Measurements from ENCODE around the gene ACSM5. TPM values are rescaled to one million over a fixed set of nuclear protein-coding genes. Genes with fewer than 3 reads are reported as not detected.
"Not testable (repeated sequence)": the region's sequence is repeated elsewhere in the genome, so short reads cannot be mapped to it uniquely, and the experiment has no call there.

The ACSM5 gene
- total RNA-seq, 2 experiments from 2014 or later, result not detected

- H3K4me1 ChIP-seq (ENCODE audit: insufficient read depth, low read length); H3K27ac ChIP-seq (ENCODE audit: low read depth in 1 of 2, low read length in 2 of 2); ATAC-seq (ENCODE audit: poor library complexity); H3K4me3 Mint-ChIP-seq; CTCF ChIA-PET; H3K9me3 Mint-ChIP-seq; H3K36me3 ChIP-seq (ENCODE audit: insufficient read depth, low read length); H3K27ac Mint-ChIP-seq; intact Hi-C loops (cut with DNase I, micrococcal nuclease); DNase-seq; H3K9me3 ChIP-seq (ENCODE audit: control insufficient read depth in 1 of 2, insufficient read depth in 1 of 2, low read length in 2 of 2); H3K4me1 Mint-ChIP-seq (ENCODE audit: low read depth); POLR2A ChIA-PET; H3K27me3 ChIP-seq (ENCODE audit: control insufficient read depth in 1 of 2, insufficient read depth in 2 of 2, low read length in 2 of 2); H3K4me3 ChIP-seq (ENCODE audit: low read length); H3K27me3 Mint-ChIP-seq; H3K36me3 Mint-ChIP-seq (ENCODE audit: low read depth): not testable (repeated sequence)
Measured at GRCh38 chr16:20460313-20460712, 51.0 kb downstream of the ACSM5 start.

GRCh38 chr16:20468954-20469353, 59.6 kb downstream of the ACSM5 start:
- intact Hi-C loops (cut with DNase I, micrococcal nuclease); H3K27me3 ChIP-seq (ENCODE audit: control insufficient read depth in 1 of 2, insufficient read depth in 2 of 2, low read length in 2 of 2); ATAC-seq (ENCODE audit: poor library complexity); H3K9me3 ChIP-seq (ENCODE audit: control insufficient read depth in 1 of 2, insufficient read depth in 1 of 2, low read length in 2 of 2); H3K4me3 ChIP-seq (ENCODE audit: low read length); DNase-seq; H3K27ac Mint-ChIP-seq; H3K36me3 ChIP-seq (ENCODE audit: insufficient read depth, low read length); H3K4me1 ChIP-seq (ENCODE audit: insufficient read depth, low read length); H3K27ac ChIP-seq (ENCODE audit: low read depth in 1 of 2, low read length in 2 of 2); H3K4me3 Mint-ChIP-seq; POLR2A ChIA-PET; H3K27me3 Mint-ChIP-seq; H3K36me3 Mint-ChIP-seq (ENCODE audit: low read depth); CTCF ChIA-PET; H3K4me1 Mint-ChIP-seq (ENCODE audit: low read depth): not testable (repeated sequence)
- H3K9me3 Mint-ChIP-seq, result peaks cover 14% of the 10 kb centered on the region

DNA sequence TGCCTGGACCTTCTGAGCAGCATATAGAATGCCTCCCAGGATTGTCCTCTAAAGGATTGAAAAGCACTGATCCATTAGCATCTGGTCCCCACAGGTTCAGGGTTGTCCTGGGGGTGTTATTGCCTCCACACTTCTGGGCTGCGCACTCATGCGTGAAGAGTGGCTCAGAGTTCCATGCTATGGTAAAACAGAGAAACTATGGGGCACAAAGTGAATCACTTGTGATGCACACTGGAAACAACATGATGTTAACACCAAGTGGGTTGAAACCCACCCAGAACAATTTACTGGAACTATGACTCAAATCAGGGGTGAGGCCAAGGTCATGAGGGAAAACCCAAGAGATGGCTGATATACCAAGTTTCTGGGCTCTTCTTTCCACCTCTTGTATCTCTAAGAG, 60.6 kb downstream of the ACSM5 start:
- DNase-seq; POLR2A ChIA-PET; H3K27ac Mint-ChIP-seq; H3K4me3 Mint-ChIP-seq; H3K4me3 ChIP-seq (ENCODE audit: low read length); H3K36me3 ChIP-seq (ENCODE audit: insufficient read depth, low read length); H3K4me1 ChIP-seq (ENCODE audit: insufficient read depth, low read length); H3K9me3 ChIP-seq (ENCODE audit: control insufficient read depth in 1 of 2, insufficient read depth in 1 of 2, low read length in 2 of 2); intact Hi-C loops (cut with DNase I, micrococcal nuclease); CTCF ChIA-PET; ATAC-seq (ENCODE audit: poor library complexity); H3K27me3 Mint-ChIP-seq; H3K36me3 Mint-ChIP-seq (ENCODE audit: low read depth); H3K27ac ChIP-seq (ENCODE audit: low read depth in 1 of 2, low read length in 2 of 2); H3K4me1 Mint-ChIP-seq (ENCODE audit: low read depth); H3K27me3 ChIP-seq (ENCODE audit: control insufficient read depth in 1 of 2, insufficient read depth in 2 of 2, low read length in 2 of 2): not testable (repeated sequence)
- peaks cover 11% of the 10 kb centered on the region for H3K9me3 Mint-ChIP-seq

DNA sequence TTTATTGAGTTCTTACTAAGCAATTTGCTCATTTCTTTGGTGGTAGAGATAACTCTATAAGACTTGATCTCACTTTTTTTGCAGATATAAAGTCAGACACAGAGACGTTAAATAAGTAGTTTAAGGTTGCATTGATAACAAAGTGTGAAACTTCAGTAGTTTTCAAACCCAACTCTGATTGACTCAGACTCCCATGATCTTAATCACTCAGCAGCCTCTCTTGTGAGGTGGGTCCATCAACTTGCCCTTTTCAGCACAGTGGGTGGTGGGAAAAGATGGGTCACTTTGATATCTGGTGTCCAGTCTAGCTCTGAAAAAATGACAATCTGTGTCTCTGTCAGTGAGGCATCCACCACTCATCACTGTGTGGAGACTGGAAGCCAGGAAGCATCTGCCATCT, 61.4 kb downstream of the ACSM5 start:
- H3K9me3 Mint-ChIP-seq, result peaks cover 11% of the 10 kb centered on the region
- H3K27ac Mint-ChIP-seq; H3K4me1 ChIP-seq (ENCODE audit: insufficient read depth, low read length); ATAC-seq (ENCODE audit: poor library complexity); CTCF ChIA-PET; H3K4me1 Mint-ChIP-seq (ENCODE audit: low read depth); H3K27me3 Mint-ChIP-seq; POLR2A ChIA-PET; intact Hi-C loops (cut with DNase I, micrococcal nuclease); H3K27me3 ChIP-seq (ENCODE audit: control insufficient read depth in 1 of 2, insufficient read depth in 2 of 2, low read length in 2 of 2); H3K4me3 Mint-ChIP-seq; H3K36me3 ChIP-seq (ENCODE audit: insufficient read depth, low read length); H3K36me3 Mint-ChIP-seq (ENCODE audit: low read depth); H3K27ac ChIP-seq (ENCODE audit: low read depth in 1 of 2, low read length in 2 of 2); DNase-seq; H3K4me3 ChIP-seq (ENCODE audit: low read length); H3K9me3 ChIP-seq (ENCODE audit: control insufficient read depth in 1 of 2, insufficient read depth in 1 of 2, low read length in 2 of 2): not testable (repeated sequence)

DNA sequence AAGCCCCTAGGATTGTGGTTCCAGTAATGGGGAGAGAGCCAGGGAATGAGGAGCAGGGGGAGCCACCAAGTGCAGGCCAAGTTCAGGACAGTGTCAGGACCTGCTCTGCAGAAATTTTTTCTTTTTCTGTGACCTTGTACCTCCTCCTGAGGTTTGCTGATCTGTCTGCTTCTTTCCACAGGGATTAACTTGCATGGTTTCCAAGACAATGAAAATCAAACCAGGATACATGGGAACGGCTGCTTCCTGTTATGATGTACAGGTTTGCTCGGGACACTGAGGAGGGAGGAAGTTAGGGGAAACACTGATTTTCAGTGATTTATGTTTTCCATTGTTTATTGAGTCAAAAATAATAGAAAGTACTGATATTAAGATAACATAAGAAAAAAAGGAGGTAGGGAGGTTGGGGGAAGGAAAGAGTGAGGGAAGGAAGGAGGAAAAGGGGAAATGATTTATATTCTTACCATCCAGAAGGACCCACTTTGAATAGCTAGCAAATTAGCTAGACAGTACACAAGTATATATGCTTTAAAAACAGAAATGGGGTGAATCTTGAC, 67.9 kb downstream of the ACSM5 start:
- H3K4me3 ChIP-seq (ENCODE audit: low read length); H3K9me3 Mint-ChIP-seq; H3K27me3 Mint-ChIP-seq; ATAC-seq (ENCODE audit: poor library complexity); H3K4me1 Mint-ChIP-seq (ENCODE audit: low read depth); CTCF ChIA-PET; H3K9me3 ChIP-seq (ENCODE audit: control insufficient read depth in 1 of 2, insufficient read depth in 1 of 2, low read length in 2 of 2); POLR2A ChIA-PET; H3K36me3 ChIP-seq (ENCODE audit: insufficient read depth, low read length); H3K27ac Mint-ChIP-seq; H3K27me3 ChIP-seq (ENCODE audit: control insufficient read depth in 1 of 2, insufficient read depth in 2 of 2, low read length in 2 of 2); H3K4me3 Mint-ChIP-seq; H3K27ac ChIP-seq (ENCODE audit: low read depth in 1 of 2, low read length in 2 of 2); H3K36me3 Mint-ChIP-seq (ENCODE audit: low read depth); H3K4me1 ChIP-seq (ENCODE audit: insufficient read depth, low read length); intact Hi-C loops (cut with DNase I, micrococcal nuclease); DNase-seq: not testable (repeated sequence)

DNA sequence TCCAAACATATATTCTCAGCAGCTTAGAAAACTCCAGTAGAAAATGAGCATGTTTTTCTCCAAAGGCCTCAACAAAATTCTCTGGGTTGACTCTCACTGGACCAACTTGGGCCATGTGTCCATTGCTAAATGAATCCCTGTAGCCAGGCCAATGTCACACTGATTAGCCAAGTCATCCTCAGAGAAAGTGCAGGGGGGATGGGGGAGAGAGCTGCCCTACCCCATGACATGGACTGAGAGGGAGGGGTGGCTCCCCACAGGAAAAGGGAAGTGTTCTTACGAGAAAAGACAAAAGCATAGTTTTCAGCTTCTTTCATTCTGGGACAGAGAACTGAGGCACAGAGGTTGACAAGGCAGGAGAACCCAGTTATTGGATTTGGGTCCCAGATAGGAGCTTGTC, 74.7 kb downstream of the ACSM5 start:
- H3K9me3 ChIP-seq (ENCODE audit: control insufficient read depth in 1 of 2, insufficient read depth in 1 of 2, low read length in 2 of 2); H3K36me3 ChIP-seq (ENCODE audit: insufficient read depth, low read length); intact Hi-C loops (cut with DNase I, micrococcal nuclease); H3K9me3 Mint-ChIP-seq; ATAC-seq (ENCODE audit: poor library complexity); CTCF ChIA-PET; H3K4me1 ChIP-seq (ENCODE audit: insufficient read depth, low read length); H3K4me3 ChIP-seq (ENCODE audit: low read length); H3K27me3 ChIP-seq (ENCODE audit: control insufficient read depth in 1 of 2, insufficient read depth in 2 of 2, low read length in 2 of 2); H3K36me3 Mint-ChIP-seq (ENCODE audit: low read depth); H3K4me3 Mint-ChIP-seq; DNase-seq; H3K4me1 Mint-ChIP-seq (ENCODE audit: low read depth); POLR2A ChIA-PET; H3K27ac ChIP-seq (ENCODE audit: low read depth in 1 of 2, low read length in 2 of 2); H3K27ac Mint-ChIP-seq; H3K27me3 Mint-ChIP-seq: not testable (repeated sequence)
